AG09309 (cell line): ENCODE data around the gene LAIR1.
"Not testable (repeated sequence)": the region's sequence is repeated elsewhere in the genome, so short reads cannot be mapped to it uniquely, and the experiment has no call there.

Source experiments
- DNase-seq: peaks from one replicate; pipeline ENCODE4 v3.0.0-alpha.2; 2010; ENCODE audit warnings: low read depth
- H3K4me3 ChIP-seq: 2 replicates; pipeline ENCODE4 v1.5.1; 2011; ENCODE audit warnings: mild to moderate bottlenecking, low read depth, low read length, moderate library complexity; ENCODE audit not compliant: control insufficient read depth
- CTCF ChIP-seq: IDR thresholded peaks from 2 replicates; pipeline ENCODE4 v1.5.1; 2011; ENCODE audit warnings: mild to moderate bottlenecking, low read depth, low read length, inconsistent platforms; ENCODE audit not compliant: insufficient read depth, control insufficient read depth; ENCODE audit errors: missing control alignments

The LAIR1 gene

DNA sequence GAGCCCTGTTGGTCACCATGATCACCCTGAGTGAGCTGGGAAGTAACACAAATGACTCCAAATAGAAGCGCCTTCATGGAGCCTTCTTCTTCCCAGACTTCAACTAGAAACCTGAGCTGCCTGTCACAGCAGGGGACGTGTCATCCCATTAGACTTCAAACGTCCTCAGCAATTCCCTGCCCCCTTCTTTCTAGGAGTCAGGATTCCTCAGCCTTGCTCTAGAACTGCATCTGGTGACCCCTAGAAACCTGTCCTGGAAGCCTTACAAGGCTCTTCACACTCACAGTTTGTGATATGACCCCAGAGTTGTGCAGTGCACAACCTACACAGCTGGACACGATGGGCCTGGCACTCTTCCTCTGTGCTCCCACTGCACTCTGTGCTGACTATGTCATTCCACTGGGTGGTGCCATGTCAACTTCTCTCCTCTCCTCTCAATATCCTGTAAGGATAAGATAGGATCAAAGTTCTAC, 26.9 kb upstream of the LAIR1 start:
- DNase-seq = no peak
- no peak for TF ChIP-seq CTCF
- H3K4me3 ChIP-seq = no peak overlapping the region

GRCh38 chr19:54390942-54391577, 26.3 kb upstream of the LAIR1 start:
- H3K4me3 ChIP-seq = no peak overlapping the region
- DNase-seq = peak; percentile 25
- peak; percentile 70 for TF ChIP-seq CTCF

- TF ChIP-seq CTCF = no peak
- DNase-seq = no peak
- no peak overlapping the region for H3K4me3 ChIP-seq
Measured at GRCh38 chr19:54389553-54389952, 24.8 kb upstream of the LAIR1 start.

DNA sequence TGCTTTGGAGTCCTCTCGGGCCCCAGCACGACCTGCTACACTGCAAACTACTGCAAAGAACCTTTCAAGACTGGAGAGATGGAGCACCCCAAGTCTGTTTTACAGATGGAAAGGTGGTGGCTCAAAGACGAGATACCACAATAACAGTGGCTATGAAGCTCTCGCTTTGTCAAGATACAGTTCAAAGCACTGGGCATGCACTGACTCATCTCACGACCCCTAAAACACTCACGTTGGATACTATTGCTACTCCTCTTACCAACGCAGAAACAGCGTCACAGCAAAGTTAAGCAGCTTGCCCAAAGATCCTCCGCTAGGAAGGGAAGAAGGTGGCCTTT, 24.0 kb upstream of the LAIR1 start:
- no peak for DNase-seq
- TF ChIP-seq CTCF = no peak
- H3K4me3 ChIP-seq = no peak overlapping the region

DNA sequence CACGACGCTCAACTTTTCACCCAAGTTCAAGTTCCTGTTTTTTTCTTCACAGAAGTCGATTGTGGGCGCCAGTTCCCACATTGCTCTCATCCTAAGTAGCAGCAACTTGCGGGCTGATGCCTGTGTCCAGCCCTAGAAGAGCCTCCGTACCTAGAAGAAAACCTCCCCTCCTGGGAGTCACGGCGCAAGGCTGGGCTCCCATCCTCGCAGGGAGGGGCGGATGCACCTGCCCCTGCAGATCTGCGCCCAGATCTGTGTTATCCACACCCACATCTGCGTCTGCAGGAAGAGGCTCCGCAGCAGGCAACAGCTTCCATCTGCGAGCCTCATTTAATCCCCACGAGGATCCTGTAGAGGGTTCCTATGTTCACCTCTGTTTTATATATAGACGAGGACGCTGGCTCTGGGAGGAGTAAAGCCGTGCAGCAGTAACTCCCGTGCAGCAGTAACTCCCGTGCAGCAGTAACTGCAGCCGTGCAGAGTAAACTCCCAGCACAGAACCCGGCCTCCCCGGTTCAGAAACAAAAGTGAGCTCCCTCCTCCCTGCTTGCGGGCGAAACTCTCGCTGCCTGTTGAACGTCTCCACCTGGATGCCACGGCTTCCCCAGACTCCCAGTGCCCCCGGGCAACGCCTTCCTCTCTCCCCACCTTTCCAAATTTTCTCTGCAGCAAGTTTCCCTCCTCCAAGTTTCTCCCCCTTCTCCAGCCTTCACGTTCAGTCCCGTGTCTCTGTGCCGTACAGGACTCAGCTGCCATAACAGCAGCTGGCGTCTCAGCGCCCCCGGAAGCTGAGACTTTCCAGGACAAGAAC, 23.5 kb upstream of the LAIR1 start:
- no peak for DNase-seq
- no peak overlapping the region for H3K4me3 ChIP-seq
- TF ChIP-seq CTCF = no peak

GRCh38 chr19:54383330-54383729, 18.6 kb upstream of the LAIR1 start:
- no peak overlapping the region for H3K4me3 ChIP-seq
- no peak for DNase-seq
- no peak for TF ChIP-seq CTCF

DNA sequence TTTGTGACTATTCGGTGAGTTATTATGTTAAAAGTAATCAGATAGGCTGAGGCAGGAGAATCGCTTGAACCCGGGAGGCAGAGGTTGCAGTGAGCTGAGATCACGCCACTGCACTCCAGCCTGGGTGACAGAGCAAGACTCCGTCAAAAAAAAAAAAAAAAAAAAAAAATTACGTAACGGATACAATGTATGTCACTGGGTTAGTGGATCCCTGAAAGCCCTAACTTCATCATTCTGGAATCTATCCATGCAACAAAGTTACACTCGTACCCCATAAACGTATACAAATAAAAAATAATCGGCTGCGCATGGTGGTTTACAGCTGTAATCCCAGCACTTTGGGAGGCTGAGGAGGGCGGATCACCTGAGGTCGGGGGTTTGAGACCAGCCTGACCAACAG, 17.3 kb upstream of the LAIR1 start:
- not testable (repeated sequence) for DNase-seq, H3K4me3 ChIP-seq
